Stimulated activated naive CD4-positive, alpha-beta T cell treated with Interleukin-2 at 50 U/mL for 16 hours (primary cell): ENCODE measurements around the gene ZNF609.

Experiments
- DNase-seq: peaks from one replicate; lab custom pipeline; 2025; lab: John Stamatoyannopoulos, UW

Gene ZNF609

DNA sequence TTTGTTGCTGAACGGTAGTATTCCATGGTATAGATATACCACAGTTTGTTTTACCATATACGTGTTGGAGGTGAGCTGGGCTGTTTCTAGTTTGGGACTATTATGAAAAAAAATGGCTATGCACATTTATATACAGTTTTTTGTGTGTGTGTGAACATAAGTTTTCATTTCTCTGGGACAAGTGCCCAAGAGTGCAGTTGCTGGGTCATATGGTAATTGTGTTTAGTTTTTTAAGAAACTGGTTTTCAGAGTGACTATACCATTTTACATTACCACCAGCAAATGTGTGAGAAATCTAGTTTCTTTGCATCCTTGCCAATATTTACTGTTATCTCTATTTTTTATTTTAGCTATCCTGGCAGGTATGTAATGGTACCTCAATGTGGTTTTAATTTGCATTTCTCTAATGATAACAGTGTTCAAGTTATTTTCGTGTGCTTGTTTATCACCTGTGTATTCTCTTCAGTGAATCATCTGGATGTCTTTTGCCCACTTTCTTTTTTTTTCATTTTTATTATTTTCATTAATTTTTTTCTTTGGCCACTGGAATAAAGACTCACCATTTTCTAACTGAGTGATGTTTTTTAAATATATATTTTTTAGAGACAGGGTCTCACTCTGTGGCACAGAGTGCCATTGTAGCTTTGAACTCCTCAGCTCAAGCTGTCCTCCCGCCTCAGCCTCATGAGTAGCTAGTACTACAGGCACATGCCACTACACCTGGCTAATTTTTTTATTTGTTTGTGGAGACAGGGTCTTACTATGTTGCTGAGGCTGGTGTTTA is 75.3 kb downstream of the ZNF609 start:
- DNase-seq, result no peak

DNA sequence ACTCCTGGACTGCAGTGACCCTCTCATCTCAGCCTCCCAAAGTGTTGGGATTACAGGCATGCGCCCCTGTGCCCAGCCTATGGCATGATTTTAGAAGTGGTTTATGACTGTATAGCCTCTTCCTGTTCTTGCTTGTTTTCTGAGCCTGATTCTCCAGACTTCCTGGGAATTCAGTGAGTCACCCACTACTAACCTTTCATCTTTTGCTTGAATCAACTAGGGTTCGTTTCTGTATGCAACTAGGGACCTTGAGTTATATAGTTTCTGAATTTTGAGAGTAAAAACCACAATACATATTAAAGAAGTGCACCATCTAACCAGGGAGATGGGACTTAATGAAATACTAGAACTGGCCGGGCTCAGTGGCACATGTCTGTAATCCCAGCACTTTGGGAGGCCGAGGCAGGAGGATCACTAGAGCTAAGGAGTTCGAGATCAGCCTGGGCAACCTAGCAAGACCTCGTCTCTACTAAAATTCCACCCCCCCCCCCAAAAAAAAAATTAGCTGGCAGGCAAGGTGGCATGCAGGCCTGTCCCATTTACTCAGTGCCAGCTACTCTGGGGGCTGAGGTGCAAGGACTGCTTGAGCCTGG is 76.0 kb downstream of the ZNF609 start:
- DNase-seq, result no peak

DNA sequence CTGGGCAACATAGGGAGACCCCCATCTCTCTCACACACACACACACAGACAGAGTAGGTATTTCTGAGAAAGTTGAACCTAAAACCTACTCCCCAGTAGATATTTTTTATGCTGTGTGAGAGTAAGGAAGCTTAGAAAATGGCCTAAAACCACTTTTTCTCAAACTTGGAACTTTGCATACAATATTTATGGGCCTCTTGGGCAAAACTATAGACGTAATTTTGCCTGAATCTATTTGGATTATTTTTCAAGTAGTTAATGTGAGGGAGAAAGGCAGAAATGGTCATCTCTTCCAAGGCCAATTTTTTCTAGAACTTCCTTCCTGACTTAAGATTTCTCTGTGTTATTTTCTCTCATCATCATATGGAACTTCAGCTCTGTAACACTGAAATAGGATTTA is 81.7 kb downstream of the ZNF609 start:
- no peak for DNase-seq

DNA sequence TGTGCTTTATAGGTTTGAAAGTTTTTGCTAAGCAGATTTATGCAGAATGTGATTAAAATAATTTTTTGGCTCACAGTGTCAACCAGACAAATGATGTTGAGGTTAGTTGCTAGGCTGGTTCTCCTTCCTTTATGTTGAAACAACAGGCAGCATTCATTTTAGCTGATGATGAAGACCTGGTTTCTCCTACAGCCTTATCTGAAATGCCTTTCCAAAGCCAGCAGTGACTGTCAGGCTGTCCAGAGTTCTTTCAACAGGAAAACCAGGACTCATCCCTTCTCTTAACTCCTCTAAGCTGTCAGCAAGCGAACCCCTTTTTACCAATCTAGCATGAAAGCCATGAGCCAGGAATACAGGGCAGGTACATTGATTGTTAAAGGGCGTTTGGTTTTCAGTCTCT is 84.1 kb downstream of the ZNF609 start:
- DNase-seq, result no peak

DNA sequence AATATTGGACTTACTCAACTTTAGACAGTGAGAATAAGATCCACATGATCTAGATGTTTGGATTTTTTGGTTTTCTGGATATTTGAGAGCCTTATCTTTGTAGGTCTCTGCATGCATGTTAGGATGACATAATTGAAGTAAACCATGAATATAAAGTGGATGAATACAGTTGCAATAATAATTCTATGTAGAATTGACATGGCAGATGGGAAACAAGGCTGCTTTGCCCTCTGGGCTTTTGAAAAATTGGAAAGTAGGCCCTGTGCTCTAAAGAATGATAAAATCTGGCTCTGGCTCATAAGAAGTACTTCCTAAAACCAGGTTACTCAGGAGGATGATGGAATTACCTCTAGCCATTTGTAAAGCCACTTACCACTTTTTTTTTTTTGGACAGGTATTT is 86.9 kb downstream of the ZNF609 start:
- DNase-seq, result no peak

DNA sequence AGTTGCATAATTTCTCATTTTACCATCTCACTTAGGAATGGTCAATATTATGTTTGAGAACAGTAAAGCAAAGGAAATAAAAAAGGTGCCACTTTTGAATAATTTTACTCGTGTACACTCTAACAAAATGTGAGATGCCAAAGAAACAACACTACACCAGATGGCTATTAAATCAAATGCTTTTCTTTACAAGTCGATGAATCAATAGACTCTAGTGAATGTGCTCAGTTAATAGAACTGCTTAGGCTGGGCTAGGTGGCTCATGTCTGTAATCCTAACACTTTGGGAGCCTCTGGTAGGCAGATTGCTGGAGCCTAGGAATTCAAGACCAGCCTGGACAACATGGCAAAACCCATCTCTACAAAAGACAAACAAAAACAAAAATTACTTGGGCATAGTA is 87.9 kb downstream of the ZNF609 start:
- no peak for DNase-seq

DNA sequence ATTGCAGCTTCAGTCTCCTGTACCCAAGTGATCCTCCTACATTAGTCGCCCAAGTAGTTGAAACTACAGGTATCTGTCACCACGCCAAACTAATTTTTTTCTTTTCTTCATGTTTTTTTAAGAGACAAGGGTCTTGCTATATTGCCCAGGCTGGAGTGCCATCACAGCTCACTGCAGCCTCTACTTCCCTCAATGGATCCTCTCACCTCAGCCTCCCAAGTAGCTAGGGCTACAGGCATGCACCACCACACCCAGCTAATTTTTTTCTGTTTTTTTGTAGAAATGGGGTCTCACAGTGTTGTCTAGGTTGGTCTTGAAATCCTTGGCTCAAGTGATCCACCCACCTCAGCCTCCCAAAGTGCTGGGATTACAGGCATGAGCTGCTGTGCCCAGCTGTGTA is 89.5 kb downstream of the ZNF609 start:
- DNase-seq, result no peak

DNA sequence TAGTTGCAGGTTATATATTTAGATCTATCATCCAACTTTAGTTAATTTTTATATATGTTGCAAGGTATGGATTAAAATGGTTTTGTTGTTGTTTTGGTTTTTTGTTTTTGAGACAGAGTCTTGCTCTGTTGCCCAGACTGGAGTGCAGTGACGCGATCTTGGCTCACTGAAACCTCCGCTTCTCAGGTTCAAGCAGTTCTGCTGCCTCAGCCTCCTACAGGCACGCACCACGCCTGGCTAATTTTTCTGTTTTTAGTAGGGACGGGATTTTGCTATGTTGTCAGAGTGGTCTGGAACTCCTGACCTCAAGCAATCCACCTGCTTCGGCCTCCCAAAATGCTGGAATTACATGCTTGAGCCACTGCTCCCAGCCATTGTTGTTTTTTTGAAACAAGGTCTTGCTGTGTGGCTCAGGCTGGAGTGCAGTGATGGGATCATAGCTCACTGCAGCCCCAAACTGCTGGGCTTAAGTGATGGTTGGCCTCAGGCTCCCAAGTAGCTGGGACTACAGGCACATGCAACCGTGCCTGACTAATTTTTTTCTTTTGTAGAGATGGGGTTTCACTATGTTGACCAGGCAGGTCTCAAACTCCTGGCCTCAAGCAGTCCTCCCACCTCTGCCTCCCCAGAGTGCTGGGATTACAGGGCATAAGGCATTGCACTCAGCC is 92.0 kb downstream of the ZNF609 start:
- no peak for DNase-seq

DNA sequence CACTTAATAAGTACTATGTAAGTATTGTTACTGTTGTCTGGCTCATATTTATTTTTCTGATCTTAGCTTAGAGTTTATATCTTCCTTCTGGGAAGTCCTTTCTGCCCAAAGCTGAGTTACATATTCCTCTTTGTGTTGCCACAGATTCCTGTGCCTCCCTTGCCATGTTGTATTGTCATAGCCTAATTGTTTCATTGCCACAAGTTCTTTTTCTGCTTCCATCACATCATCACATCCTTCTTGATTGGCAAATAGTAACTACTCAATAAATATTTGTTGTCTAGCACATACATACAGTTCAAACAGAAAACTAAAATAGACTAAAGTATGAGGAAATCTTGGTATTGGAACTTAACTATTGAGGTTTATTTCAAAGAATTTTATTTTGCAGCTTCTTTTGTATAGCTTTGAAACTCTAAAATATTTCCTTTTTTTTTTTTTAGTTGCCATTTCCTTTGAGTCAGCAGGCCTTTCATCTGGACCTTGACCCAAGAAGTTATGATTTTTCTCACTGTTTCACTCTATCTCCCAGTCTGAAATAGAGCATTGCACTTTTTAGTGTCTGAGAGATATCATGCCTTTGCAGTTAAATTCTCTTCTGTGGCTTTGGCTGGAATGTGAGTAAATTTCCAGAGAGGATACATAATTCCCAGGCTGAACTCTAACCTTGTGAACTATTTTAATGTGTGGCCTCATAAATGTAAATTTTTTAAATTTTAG is 98.2 kb downstream of the ZNF609 start:
- no peak for DNase-seq

DNA sequence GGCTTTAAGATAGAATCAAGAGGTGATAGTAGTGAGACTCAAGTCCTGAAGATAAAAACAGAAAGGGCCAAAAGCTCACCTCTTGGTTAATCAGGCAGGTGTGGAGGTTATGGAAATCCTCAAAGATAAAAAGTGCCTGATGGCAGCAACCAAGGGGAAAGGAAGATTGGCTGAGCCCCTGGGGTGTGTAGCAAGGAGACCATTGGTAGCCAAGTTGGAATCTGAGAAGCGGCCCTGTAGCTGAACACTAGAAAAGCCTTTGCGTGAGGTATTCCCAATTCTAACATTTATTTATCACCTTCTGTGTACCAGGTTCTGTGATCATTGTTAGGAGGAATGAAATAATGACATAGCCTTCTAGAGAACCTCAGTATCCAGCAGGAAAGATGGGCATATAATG is 98.9 kb downstream of the ZNF609 start:
- DNase-seq, result no peak

DNA sequence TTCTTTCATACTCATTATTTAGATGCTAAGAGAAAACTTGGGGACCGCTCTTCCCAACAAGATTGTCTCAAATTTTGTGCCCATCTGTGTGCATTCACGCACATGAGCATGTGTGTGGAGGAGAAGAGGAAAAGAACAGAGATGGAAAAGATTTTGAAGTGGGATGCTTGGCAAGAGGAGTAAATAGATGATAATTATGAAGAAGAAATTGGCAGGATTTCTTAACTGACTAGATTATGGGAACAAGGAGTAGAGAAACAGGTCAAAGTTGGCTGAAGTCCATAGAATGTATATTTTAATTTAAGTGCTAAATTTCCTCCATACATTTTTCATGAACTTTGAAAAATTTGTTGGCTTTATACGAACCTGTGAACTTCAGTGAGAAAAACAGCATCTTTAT is 100.1 kb downstream of the ZNF609 start:
- DNase-seq, result no peak

DNA sequence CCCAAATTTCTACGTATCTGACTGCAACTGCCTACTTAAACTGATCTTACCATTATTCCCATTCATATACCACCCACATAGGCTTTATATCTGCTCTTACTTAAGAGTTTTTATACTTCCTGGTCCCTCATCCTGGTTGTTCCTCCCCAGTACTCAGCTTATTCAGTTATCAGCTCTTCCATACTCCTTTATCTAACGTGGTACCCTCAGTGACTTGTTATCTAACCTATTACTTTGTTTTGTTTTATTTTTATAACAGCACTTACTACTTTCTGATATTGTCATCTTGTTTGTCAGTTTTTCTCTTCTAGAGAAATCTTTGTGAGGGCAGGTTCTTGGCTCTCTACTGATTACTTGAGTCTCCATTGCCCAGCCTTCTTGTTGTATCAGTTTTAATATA is 100.6 kb downstream of the ZNF609 start:
- no peak for DNase-seq

DNA sequence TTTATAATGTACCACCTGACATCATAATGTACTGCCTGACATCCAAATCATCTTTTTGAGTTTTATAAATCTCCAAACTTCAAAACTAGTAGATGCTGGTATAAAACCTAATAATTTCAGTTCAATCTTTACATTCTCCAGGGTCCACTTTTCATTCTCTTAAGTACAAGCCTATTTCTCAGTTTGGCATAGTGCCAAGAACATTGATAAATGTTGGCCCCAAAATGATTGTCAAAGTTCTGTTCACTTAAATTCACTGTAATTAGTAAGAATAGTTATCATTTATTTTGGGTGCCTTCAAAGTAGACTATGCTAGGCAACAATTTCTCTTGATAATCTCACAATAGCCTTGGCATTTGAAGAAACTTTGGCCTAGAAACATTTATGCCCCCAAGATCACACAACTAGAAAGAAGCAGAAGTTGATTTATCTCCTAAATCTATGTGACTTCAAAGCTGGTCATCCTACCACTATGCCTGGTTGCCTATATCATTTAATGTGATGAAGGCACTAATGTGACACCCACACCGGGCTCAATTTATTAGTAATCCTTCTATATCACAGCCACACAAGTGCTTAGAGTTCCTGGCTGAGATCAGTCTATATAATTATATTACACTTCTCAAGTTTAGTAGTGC is 101.7 kb downstream of the ZNF609 start:
- DNase-seq, result no peak

DNA sequence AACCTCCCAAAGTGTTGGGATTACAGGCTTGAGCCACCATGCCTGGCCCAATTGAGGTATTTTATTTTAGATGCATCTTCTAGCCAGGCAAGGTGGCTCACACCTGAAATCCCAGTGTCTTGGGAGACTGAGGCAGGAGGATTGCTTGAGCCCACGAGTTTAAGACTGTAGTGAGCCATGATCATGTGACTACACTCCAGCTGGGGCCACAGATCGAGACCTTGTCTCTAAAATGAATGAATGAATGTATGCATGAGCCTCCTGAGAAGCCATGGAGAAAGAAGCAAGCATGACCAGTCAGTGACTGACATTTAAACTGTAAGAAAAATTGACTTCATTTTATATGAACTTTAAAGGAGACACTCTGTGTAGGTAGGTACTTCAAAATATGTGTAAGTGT is 105.7 kb downstream of the ZNF609 start:
- DNase-seq, result no peak

DNA sequence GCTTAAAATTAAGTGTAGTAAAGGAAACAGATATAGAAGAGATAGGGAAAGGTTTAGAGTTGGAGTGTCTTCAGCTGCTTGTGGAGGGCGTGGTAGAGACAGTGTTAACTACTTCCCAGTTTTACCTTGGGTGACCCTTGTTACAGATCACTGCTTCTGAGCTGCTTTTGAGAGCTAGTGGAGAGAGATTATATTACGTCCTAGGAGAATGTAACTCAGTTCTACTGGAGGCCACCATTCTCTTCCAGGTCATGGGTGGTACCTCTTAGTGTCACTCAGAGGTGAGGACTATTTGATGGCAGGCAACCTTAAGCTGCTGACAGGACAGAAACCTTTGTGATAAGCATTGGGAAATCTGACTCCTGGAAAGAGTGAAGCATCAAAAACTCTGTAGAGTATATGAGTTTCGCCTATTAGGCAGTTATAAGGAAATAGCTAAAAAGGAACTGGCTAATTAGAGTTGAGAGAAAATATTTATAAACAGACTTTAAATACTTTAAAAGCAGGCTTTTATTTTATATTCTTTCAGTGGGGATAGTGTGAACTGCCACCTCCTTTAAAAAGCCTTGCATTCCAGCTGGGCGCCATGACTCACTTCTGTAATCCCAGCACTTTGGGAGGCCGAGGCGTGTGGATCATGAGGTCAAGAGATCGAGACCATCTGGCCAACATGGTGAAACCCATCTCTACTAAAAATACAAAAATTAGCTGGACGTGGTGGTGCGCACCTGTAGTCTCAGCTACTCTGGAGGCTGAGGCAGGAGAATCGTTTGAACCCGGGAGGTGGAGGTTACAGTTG is 106.5 kb downstream of the ZNF609 start:
- DNase-seq, result no peak

DNA sequence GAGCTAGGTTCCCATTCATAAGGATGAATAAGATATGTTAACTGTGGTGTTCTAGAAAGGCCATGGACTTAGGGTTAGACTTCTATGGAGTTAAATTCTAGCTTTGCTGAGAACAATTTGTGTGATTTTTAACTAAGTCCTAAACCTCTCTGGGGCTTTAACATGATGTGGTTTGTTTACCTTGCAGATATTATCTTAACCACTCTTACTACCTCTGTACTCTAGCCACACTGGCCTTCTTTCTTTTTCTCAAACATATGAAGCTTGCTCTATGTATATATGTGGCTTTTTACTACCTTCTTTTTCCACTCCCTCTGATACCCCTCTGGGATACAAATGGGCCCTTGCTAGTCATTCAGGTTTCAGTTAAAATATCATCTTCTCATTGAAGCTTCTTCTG is 108.4 kb downstream of the ZNF609 start:
- DNase-seq, result no peak

DNA sequence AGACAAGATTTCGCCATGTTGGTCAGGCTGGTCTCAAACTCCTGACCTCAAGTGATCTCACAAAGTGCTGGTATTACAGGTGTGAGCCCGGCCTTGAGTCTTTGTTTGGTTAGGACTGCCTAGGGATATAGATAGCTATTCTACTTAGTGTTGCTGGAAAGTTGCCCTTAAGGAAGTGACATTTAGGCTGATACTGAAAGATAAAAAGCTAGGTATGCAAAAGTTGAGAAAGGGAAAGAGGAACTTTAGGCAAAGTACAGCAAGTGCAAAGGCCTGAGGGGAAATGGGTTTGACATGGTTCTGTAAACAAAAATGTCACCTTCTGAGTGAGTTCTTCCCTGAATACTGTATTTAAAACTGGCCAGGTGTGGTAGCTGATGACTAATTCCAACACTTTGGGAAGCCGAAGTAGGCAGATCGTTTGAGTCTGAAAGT is 111.5 kb downstream of the ZNF609 start:
- no peak for DNase-seq

DNA sequence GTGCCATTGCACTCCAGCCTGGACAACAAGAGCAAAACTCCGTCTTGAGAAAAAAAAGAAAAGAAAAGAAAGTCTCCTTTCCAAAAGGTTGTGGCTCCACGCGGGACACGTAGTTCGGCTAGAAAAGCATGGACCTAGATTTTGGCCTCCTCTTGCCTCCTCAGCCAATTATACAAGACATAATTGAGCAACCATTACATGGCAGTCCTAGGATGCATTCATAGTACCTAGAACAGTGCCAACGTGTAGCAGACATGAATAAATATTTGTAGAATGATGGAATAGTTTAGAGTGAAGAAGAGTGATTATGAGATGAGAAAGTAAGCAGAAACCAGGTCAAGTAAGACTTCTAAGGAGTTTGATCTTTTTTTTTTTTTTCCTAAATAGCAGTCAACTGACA is 112.5 kb downstream of the ZNF609 start:
- no peak for DNase-seq

DNA sequence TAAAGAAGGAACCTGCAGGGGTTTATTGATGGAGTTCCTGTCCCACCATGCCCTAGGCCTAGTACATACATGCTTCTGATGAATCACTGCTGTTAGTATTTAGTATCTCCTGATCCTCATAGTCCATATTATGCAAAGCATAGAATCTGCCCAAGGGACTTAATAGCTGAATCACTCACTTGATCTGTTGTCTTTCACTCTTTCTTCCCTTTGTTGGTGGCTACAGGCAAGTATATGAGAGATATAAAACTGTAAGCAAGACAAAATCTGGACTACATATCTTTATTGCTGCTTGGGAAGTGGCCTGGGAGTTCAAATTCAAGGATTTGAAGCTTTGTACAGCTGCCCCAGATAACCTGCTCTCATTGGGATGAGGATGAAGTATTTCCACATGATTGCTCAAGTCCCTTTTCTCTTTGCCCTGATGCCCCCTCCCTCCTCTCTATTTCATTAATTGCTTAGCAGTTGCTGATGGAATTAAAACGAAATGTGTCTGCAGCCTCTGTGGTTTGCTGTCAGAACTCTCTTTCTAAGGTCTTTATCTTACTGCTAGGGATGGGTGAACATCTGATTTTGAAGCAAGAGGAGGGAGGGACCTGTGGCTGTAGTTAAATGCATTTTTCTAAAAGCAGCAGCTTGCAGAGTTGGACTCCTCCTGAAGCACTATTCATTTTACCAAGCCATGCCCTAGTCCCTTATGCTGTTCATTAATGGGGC is 114.1 kb downstream of the ZNF609 start:
- DNase-seq, result no peak

DNA sequence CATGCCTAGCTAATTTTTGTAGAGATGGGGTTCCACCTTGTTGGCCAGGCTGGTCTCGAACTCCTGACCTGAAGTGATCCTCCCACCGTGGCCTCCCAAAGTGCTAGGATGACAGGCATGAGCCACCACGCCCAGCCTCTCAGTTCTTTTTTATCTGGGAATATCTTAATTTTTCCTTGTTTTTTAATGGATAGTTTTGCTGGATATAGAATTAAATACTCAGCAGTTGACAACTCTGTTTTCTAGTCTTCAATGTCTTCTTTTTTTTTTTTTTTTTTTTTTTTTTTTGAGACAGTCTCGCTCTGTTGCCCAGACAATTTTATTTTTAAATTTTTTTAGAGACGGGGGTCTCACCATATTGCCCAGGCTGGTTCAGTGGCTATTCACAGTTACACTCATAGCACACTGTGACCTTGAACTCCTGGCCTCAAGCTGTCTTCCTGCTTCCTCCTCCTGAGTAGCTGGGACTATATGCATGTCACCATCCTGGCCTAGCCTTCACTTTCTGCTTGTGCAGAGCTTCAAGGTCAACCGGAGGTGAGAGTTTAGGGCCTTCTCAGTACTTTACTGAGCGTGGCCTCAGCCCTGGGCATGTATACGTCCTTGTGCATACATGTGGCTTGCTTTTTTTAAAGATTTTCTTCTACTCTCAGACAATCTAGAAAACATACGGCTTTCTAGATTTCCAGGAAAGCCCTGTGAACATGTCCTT is 120.5 kb downstream of the ZNF609 start:
- no peak for DNase-seq
